Body of pancreas (tissue), 4 donors: ENCODE results near the gene MAPK6. TPM values are rescaled to one million over a fixed set of nuclear protein-coding genes. Genes with fewer than 3 reads are reported as not detected.

ENCODE experiments used
- ATAC-seq: fragments of 150-250 bp; one replicate; pipeline ENCODE4 v1.9.1; 2016
- DNase-seq, 4 donors: peaks; one replicate each; pipeline ENCODE4 v3.0.0-alpha.2; 2019
- H3K27ac ChIP-seq, 4 donors: fragments of 200-600 bp; sonication (generic); 1 replicate in 3 of 4; 2 replicates in 1 of 4; pipeline versions ENCODE4 v1.5.1 to v1.6.1; 2016 to 2019; ENCODE audit warnings: mild to moderate bottlenecking in 1 of 4, mixed read lengths in 1 of 4, moderate library complexity in 1 of 4
- H3K27me3 ChIP-seq, 2 donors: fragments of 200-600 bp; sonication (generic); one replicate each; pipeline ENCODE4 v1.6.0; 2016; ENCODE audit warnings: mild to moderate bottlenecking in 1 of 2
- H3K36me3 ChIP-seq, 2 donors: fragments of 200-600 bp; sonication (generic); replicated peaks in 1 of 2; 2 replicates each; pipeline ENCODE4 v1.5.1; 2016; ENCODE audit warnings: low read depth in 2 of 2; ENCODE audit not compliant: insufficient read depth in 1 of 2
- H3K4me1 ChIP-seq: fragments of 200-600 bp; sonication (generic); one replicate; pipeline ENCODE4 v1.6.0; 2016
- H3K4me3 ChIP-seq, 2 donors: fragments of 200-600 bp; sonication (generic); 1 replicate in 1 of 2; 2 replicates in 1 of 2; pipeline ENCODE4 v1.5.1; 2016 to 2019
- H3K9me3 ChIP-seq, 3 donors: fragments of 200-600 bp; sonication (generic); 1 replicate in 2 of 3; 2 replicates in 1 of 3; pipeline ENCODE4 v1.5.1; 2016
- POLR2A ChIP-seq, 3 donors: fragments of 450-650 bp; IDR thresholded peaks; one replicate each; pipeline ENCODE4 v1.6.1; 2016; ENCODE audit warnings: antibody characterized with exemption in 3 of 3, mild to moderate bottlenecking in 2 of 3
- WGBS, 2 donors: methylation state at CpG; one replicate each; pipeline ENCODE4 v1.1.5; 2017; 5-methylcytosine and 5-hydroxymethylcytosine counted together
- intact Hi-C: fragments of 100-400 bp; cut with DNase I; formaldehyde crosslinking; loops from one replicate; pipeline ENCODE4 v1.15.1; 2023
- total RNA-seq, 2 donors: library from RNA; depleted of rRNA; stranded (reverse); fragments of >200 nt; gene quantifications; one replicate each; pipeline ENCODE4 v1.1.0, GENCODE V29; 2016
- TF ChIP-seq, protein P1 (sequence below), 7 experiments: fragments of 450-650 bp in 4 of 7; fragments of 200-600 bp in 3 of 7; sonication (generic) in 3 of 7; IDR thresholded peaks; one replicate each; pipeline ENCODE4 v1.5.1; 2016 to 2019; ENCODE audit warnings: antibody characterized with exemption in 7 of 7

The MAPK6 gene
- total RNA-seq, 2 donors from 2014 or later, result 7.3 to 25.4 TPM

GRCh38 chr15:52100807-52101442 lies 81.9 kb downstream of the MAPK6 start:
- H3K4me3 ChIP-seq, result no peak overlapping the region
- H3K27me3 ChIP-seq, result no peaks in the 10 kb centered on the region
- H3K36me3 ChIP-seq, result no peaks in the 10 kb centered on the region
- ATAC-seq (peak; percentile 38), DNase-seq (peak; percentile 47 to 73 (median 65))
- H3K4me1 ChIP-seq, result no peaks in the 10 kb centered on the region
- no peak overlapping the region for H3K27ac ChIP-seq
- 73 to 75% methylated on average over 6 of the region's 6 CpGs for WGBS, 2 donors
- TF ChIP-seq POLR2A (IDR thresholded peaks at IDR 0.05), result no peak
- TF ChIP-seq, protein P1, sequence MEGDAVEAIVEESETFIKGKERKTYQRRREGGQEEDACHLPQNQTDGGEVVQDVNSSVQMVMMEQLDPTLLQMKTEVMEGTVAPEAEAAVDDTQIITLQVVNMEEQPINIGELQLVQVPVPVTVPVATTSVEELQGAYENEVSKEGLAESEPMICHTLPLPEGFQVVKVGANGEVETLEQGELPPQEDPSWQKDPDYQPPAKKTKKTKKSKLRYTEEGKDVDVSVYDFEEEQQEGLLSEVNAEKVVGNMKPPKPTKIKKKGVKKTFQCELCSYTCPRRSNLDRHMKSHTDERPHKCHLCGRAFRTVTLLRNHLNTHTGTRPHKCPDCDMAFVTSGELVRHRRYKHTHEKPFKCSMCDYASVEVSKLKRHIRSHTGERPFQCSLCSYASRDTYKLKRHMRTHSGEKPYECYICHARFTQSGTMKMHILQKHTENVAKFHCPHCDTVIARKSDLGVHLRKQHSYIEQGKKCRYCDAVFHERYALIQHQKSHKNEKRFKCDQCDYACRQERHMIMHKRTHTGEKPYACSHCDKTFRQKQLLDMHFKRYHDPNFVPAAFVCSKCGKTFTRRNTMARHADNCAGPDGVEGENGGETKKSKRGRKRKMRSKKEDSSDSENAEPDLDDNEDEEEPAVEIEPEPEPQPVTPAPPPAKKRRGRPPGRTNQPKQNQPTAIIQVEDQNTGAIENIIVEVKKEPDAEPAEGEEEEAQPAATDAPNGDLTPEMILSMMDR (IDR thresholded peaks at IDR 0.05), result no peak
- intact Hi-C loops, result no loop called here
- no peaks in the 10 kb centered on the region for H3K9me3 ChIP-seq

DNA sequence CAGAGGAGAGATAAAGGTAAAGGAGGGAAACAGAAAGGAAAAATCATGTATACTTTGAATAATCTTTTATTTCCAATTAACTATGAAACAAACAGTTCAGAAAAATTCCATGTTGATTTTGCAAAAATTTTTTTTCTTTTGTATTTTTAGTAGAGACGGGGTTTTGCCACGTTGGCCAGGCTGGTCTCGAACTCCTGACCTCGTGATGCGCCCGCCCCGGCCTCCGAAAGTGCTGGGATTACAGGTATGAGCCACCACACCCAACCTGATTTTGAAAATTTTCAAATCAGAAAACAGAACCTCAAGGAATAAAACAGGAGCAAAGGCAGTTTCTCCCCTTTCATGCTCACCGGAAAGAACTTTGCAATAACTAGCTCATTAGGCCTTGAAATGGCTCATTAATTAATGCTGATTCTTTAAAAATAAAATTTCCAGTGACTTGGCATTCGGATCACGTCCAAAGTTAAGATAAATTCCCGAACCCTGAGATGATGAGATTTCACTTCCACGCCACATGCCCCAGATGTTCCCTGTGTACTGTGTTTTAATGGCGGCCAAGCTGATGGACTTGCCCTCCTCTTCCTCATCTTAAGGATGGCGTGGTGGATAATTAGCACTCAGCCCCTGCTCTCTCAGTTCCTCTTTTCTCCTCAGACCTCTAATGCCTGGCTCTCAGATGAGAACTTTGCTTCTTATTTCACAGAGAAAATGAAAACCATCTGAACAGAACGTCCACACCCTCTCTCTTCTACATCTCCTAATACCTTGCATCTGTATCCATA lies 82.7 kb downstream of the MAPK6 start:
- ATAC-seq (no peak), DNase-seq (no peak)
- Histone ChIP-seq H3K4me3 (no peak overlapping the region), H3K27ac (no peak overlapping the region), H3K36me3 (no peaks in the 10 kb centered on the region), H3K27me3 (no peaks in the 10 kb centered on the region), H3K9me3 (no peaks in the 10 kb centered on the region), H3K4me1 (no peaks in the 10 kb centered on the region)
- intact Hi-C loops, result no loop called here
- TF ChIP-seq POLR2A (IDR thresholded peaks at IDR 0.05), result no peak
- TF ChIP-seq, protein P1 (IDR thresholded peaks at IDR 0.05), result no peak
- 89 to 92% methylated on average over 16 of the region's 16 CpGs for WGBS, 2 donors

GRCh38 chr15:52102463-52102862 lies 83.4 kb downstream of the MAPK6 start:
- WGBS, 2 donors, result 80 to 83% methylated on average over 2 of the region's 2 CpGs
- H3K9me3 ChIP-seq, result no peaks in the 10 kb centered on the region
- no peak overlapping the region for H3K27ac ChIP-seq
- DNase-seq (no peak), ATAC-seq (no peak)
- no peaks in the 10 kb centered on the region for H3K4me1 ChIP-seq
- H3K36me3 ChIP-seq, result no peaks in the 10 kb centered on the region
- TF ChIP-seq POLR2A (IDR thresholded peaks at IDR 0.05), result no peak
- TF ChIP-seq, protein P1 (IDR thresholded peaks at IDR 0.05), result no peak
- no peaks in the 10 kb centered on the region for H3K27me3 ChIP-seq
- no peak overlapping the region for H3K4me3 ChIP-seq
- intact Hi-C loops, result no loop called here

GRCh38 chr15:52103217-52104207 lies 84.5 kb downstream of the MAPK6 start:
- ATAC-seq, result peak; percentile 56
- 78 to 79% methylated on average over 5 of the region's 5 CpGs for WGBS, 2 donors
- Histone ChIP-seq H3K9me3 (no peaks in the 10 kb centered on the region), H3K4me1 (no peaks in the 10 kb centered on the region), H3K36me3 (no peaks in the 10 kb centered on the region), H3K27me3 (no peaks in the 10 kb centered on the region), H3K27ac (no peak overlapping the region), H3K4me3 (no peak overlapping the region)
- peak in 3 of 4 donors; percentile 46 to 69 (median 65) for DNase-seq
- no peak for TF ChIP-seq POLR2A (IDR thresholded peaks at IDR 0.05)
- TF ChIP-seq, protein P1 (IDR thresholded peaks at IDR 0.05), result no peak
- intact Hi-C loops, result no loop called here
